SIG-M5 treated with dmso at 0.1 percent for 504 hours (cell line): ENCODE data around the gene IL3RA.
"Not testable (repeated sequence)": the region's sequence is repeated elsewhere in the genome, so short reads cannot be mapped to it uniquely, and the experiment has no call there.

Source experiments
- DNase-seq: peaks from one replicate; lab custom pipeline; 2025; ENCODE audit not compliant: unreplicated experiment; lab: John Stamatoyannopoulos, UW

Gene IL3RA

DNA sequence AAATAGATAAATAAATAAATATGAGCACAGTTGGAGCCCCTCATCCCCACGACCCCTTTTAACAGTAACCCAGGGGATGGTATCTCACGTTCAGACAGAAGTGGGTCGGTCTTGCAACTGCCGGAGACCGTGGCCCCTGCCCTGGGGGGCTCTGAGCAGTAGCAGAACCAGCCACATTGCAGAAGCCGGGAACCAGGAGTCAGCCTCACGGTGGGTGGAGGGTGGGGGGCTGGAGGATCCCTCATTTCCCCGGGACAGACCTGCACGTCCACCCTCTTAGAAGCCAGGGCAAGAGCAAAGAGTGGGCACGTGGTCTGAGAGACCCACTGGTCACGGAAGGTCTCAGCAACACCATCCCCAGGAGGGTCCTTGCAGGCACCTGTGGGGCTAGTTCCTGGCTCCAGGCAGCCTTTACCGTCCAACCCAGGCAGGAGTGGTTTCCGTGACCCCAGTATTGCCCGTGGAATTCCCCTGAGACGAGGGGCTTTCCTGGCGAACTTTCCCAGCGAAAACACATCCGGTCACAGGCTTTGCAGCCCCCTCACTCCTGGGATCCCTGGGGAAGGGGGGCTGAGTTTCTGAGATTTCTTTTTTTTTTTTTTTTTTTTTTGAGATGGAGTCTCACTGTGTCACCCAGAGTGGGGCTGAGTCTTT lies 8.8 kb upstream of the IL3RA start:
- no peak for DNase-seq

- DNase-seq: no peak
Observed at GRCh38 chrX:1330605-1331004, 6.0 kb upstream of the IL3RA start.

DNA sequence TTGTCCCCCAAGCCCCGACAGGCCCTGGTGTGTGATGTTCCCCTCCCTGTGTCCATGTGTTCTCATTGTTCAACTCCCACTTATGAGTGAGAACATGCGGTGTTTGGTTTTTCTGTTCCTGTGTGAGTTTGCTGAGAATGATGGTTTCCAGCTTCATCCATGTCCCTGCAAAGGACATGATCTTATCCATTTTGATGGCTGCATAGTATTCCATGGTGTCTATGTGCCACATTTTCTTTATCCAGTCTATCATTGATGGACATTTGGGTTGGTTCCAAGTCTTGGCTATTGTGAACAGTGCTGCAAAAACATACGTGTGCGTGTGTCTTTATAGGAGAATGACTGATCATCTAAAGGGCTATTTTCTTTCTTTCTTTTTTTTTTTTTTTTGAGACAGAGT lies 4.2 kb upstream of the IL3RA start:
- not testable (repeated sequence) for DNase-seq

DNA sequence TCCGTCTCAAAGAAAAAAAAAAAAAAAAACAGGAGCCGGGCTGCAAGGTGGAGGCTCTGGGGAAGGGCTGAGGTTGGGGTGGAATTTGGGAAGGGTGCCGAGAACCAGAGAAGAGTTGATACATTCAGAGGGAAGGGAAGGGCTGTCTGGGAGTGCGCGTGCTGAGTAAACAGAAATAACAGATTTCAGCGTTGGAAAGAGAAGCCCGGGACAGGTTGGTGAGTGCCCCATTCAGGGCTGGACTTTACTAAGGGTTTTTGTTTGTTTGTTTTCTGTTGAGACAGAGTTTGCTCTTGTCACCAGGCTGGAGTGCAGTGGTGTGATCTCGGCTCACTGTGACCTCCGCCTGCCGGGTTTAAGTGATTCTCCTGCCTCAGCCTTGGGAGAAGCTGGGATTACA lies 1.7 kb upstream of the IL3RA start:
- DNase-seq: no peak

- no peak for DNase-seq
Observed at GRCh38 chrX:1336948-1337779, 579 bp downstream of the IL3RA start.

DNA sequence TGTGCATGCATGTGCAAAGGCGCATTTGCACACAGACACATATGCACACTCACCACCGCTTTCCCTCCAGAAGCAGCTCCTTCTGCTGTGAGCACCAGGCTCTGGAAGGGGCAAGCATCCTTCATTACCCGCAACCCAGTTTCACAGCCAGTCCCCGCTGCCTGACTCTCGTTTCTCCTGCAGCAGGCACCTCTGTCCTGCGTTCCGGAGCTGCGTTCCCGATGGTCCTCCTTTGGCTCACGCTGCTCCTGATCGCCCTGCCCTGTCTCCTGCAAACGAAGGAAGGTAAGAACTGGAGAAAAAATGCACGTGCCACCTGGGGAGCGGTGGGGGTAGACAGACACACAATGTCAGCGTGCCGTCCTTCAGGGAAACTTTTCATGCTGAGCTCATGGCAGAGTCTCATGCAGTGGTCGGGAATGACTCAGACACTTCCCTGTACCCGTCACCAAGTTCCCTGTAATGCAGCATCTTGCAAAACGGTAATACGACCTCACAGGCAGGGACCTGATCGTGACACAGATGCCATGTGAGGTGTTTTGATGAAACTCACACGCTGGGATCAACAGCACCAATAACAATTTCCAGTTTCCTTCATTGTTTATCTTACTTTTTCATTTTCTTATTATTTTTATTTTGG lies 5.1 kb downstream of the IL3RA start:
- DNase-seq: peak; percentile 62

GRCh38 chrX:1349606-1350005 lies 13.0 kb downstream of the IL3RA start:
- DNase-seq: not testable (repeated sequence)

- no peak for DNase-seq
Observed at GRCh38 chrX:1351981-1352714, 15.6 kb downstream of the IL3RA start.

GRCh38 chrX:1354036-1355019 lies 17.7 kb downstream of the IL3RA start:
- no peak for DNase-seq

- no peak for DNase-seq
Observed at GRCh38 chrX:1355131-1356046, 18.8 kb downstream of the IL3RA start.

DNA sequence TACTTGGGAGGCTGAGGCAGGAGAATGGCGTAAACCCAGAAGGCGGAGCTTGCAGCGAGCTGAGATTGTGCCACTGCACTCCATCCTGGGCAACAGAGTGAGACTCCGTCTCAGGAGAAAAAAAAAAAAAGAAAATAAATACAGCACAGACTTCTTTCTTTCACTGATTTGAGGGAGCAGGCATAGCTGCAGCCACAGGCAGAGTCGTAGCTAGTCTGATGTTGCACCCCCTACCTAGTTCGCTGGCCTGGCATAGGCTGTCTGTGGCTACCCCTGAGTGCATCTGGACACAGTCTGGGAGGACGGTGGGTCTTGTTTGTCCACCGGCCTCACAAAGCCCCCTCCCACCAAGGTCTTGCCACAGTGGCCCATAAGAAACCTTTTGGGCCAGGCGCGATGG lies 21.4 kb downstream of the IL3RA start:
- no peak for DNase-seq

DNA sequence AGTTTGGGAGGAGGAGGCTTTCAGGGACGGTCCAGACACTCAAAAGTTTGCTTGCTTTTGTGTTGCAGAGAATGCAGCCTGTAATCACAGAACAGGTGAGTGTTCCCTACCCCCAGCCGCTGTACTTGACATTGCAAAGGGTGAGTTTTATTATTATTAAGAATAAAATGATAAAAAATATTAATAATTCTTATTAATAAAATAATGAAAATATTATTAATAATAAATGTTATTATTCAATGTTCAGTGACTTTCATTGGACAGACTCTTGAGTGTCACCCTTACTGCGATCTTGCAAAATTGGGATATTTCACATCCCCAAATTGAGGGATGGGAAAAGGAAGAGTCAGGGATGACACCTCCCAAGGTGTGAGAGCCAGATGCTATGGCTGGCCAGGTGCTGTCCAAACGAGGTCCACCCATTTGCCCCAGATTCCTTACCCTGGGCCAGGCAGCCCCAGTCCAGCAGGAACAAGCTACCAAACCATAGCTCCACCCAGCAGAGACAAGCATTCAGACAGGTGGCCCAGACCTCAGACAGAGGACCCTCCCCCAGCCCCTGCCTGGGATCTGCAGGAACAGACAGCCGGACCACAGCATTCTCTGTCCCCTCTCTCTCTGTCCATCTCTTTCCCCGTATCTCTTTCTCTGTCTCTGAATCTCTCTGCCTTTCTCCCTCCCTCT lies 22.4 kb downstream of the IL3RA start:
- no peak for DNase-seq

- DNase-seq: no peak
Observed at GRCh38 chrX:1359477-1359873, 22.9 kb downstream of the IL3RA start.

- no peak for DNase-seq
Observed at GRCh38 chrX:1360171-1360570, 23.6 kb downstream of the IL3RA start.

GRCh38 chrX:1361275-1361674 lies 24.7 kb downstream of the IL3RA start:
- DNase-seq: no peak

- no peak for DNase-seq
Observed at GRCh38 chrX:1361910-1362309, 25.3 kb downstream of the IL3RA start.

DNA sequence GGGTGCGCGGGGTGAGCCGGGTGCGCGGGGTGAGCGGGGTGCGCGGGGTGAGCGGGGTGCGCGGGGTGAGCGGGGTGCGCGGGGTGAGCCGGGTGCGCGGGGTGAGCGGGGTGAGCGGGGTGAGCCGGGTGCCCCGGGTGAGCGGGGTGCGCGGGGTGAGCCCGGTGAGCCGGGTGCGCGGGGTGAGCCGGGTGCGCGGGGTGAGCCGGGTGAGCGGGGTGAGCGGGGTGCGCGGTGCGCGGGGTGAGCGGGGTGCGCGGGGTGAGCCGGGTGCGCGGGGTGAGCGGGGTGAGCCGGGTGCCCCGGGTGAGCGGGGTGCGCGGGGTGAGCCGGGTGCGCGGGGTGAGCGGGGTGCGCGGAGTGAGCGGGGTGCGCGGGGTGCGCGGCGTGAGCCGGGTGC lies 29.8 kb downstream of the IL3RA start:
- not testable (repeated sequence) for DNase-seq

GRCh38 chrX:1368385-1368698 lies 31.8 kb downstream of the IL3RA start:
- DNase-seq: no peak

DNA sequence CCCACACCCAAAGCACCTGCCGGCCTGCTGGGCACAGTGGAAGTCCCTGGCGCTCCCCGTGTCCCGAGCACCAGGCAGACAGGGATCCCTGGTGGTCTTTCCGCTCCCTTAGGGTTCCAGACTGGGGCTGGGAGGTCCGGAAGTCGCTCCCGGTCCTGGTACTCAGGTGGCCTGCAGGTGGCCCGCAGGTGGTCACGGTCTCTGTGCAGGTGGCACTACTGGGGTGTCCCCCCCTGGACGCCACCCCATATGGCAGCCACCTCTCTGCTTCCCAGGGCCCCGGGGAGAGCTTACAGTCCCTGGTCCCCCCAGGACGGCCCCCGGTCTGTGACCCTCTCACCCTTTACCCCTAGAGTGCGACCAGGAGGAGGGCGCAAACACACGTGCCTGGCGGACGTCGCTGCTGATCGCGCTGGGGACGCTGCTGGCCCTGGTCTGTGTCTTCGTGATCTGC lies 41.7 kb downstream of the IL3RA start:
- no peak for DNase-seq
